H1 (cell line): ENCODE data around the gene SHLD2. TPM values are rescaled to one million over a fixed set of nuclear protein-coding genes. Genes with fewer than 3 reads are reported as not detected.

Experiments used
- NANOG ChIP-seq: IDR thresholded peaks from 2 replicates; pipeline ENCODE4 v1.6.1; 2011; ENCODE audit warnings: low read length, low read depth, mild to moderate bottlenecking, inconsistent platforms; ENCODE audit not compliant: insufficient read depth, poor library complexity, severe bottlenecking
- polyA plus RNA-seq, 7 experiments: library from polyadenylated mRNA; depleted of rRNA in 3 of 7; stranded (reverse) in 5 of 7; unstranded in 2 of 7; fragments of >200 nt in 5 of 7; fragments of 200-250 nt in 2 of 7; gene quantifications; 1 replicate in 5 of 7; 2 replicates in 1 of 7; 4 replicates in 1 of 7; pipeline versions ENCODE4 v1.2.1 to v1.2.3, GENCODE V29; 2011 to 2013; ENCODE audit warnings: missing spikeins in 2 of 7, mixed read lengths in 2 of 7
- total RNA-seq: library from RNA; stranded (reverse); fragmentation: NEBNext Ultra II Directional; extraction: Animal tissue kit (Norgen Biotek cat#: 25700); gene quantifications from 2 replicates; pipeline ENCODE4 v1.2.1, GENCODE V29; 2021
- TF ChIP-seq, protein P1 (sequence below): fragments of 300-600 bp; sonication (generic); IDR thresholded peaks from 2 replicates; pipeline ENCODE4 v1.7.1; 2012; ENCODE audit warnings: low read length, moderate library complexity, mild to moderate bottlenecking, inconsistent platforms; ENCODE audit not compliant: insufficient replicate concordance

Gene SHLD2
- total and polyA plus RNA-seq, 2 of the 8 experiments (the other 6 are each of a cell fraction or from before 2014, with no cell fraction given), result 7.9 to 32.4 TPM

DNA sequence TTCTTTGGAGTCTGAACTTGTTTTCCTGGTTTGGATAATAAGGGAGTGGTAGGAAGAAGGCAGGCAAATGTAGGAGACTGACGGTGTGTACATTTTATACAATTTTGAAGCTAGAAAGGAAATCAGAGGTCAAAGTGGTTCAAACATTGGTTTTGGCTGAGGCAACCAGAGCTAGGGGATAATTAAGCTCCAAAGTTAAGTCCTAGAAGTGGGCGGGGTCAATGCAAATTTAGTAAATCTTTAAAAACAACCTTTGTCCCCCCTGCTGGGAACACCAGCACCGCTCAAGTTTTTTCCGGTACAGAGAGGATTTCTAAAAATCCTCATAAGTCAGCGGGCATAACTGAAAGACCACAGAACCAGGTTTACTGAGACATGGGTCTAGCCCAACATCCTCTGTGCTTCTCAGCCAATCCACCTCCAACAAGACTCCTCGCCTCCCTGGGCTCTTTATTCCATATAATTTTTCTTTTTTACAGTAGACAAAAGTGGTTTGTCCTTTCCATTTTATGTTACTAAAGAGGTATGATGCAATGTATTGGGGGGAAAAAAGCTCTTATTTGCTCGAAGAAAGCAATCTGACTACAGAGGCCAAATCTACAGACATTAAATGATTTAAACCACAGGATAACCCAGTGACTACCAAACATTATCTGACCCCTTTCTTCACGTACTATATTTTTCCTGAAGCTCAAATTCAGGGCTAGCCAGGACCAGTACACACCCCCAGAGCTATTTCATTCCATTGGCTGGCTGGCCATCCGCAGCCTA, 2.0 kb upstream of the SHLD2 start (continued):
- TF ChIP-seq, protein P1, sequence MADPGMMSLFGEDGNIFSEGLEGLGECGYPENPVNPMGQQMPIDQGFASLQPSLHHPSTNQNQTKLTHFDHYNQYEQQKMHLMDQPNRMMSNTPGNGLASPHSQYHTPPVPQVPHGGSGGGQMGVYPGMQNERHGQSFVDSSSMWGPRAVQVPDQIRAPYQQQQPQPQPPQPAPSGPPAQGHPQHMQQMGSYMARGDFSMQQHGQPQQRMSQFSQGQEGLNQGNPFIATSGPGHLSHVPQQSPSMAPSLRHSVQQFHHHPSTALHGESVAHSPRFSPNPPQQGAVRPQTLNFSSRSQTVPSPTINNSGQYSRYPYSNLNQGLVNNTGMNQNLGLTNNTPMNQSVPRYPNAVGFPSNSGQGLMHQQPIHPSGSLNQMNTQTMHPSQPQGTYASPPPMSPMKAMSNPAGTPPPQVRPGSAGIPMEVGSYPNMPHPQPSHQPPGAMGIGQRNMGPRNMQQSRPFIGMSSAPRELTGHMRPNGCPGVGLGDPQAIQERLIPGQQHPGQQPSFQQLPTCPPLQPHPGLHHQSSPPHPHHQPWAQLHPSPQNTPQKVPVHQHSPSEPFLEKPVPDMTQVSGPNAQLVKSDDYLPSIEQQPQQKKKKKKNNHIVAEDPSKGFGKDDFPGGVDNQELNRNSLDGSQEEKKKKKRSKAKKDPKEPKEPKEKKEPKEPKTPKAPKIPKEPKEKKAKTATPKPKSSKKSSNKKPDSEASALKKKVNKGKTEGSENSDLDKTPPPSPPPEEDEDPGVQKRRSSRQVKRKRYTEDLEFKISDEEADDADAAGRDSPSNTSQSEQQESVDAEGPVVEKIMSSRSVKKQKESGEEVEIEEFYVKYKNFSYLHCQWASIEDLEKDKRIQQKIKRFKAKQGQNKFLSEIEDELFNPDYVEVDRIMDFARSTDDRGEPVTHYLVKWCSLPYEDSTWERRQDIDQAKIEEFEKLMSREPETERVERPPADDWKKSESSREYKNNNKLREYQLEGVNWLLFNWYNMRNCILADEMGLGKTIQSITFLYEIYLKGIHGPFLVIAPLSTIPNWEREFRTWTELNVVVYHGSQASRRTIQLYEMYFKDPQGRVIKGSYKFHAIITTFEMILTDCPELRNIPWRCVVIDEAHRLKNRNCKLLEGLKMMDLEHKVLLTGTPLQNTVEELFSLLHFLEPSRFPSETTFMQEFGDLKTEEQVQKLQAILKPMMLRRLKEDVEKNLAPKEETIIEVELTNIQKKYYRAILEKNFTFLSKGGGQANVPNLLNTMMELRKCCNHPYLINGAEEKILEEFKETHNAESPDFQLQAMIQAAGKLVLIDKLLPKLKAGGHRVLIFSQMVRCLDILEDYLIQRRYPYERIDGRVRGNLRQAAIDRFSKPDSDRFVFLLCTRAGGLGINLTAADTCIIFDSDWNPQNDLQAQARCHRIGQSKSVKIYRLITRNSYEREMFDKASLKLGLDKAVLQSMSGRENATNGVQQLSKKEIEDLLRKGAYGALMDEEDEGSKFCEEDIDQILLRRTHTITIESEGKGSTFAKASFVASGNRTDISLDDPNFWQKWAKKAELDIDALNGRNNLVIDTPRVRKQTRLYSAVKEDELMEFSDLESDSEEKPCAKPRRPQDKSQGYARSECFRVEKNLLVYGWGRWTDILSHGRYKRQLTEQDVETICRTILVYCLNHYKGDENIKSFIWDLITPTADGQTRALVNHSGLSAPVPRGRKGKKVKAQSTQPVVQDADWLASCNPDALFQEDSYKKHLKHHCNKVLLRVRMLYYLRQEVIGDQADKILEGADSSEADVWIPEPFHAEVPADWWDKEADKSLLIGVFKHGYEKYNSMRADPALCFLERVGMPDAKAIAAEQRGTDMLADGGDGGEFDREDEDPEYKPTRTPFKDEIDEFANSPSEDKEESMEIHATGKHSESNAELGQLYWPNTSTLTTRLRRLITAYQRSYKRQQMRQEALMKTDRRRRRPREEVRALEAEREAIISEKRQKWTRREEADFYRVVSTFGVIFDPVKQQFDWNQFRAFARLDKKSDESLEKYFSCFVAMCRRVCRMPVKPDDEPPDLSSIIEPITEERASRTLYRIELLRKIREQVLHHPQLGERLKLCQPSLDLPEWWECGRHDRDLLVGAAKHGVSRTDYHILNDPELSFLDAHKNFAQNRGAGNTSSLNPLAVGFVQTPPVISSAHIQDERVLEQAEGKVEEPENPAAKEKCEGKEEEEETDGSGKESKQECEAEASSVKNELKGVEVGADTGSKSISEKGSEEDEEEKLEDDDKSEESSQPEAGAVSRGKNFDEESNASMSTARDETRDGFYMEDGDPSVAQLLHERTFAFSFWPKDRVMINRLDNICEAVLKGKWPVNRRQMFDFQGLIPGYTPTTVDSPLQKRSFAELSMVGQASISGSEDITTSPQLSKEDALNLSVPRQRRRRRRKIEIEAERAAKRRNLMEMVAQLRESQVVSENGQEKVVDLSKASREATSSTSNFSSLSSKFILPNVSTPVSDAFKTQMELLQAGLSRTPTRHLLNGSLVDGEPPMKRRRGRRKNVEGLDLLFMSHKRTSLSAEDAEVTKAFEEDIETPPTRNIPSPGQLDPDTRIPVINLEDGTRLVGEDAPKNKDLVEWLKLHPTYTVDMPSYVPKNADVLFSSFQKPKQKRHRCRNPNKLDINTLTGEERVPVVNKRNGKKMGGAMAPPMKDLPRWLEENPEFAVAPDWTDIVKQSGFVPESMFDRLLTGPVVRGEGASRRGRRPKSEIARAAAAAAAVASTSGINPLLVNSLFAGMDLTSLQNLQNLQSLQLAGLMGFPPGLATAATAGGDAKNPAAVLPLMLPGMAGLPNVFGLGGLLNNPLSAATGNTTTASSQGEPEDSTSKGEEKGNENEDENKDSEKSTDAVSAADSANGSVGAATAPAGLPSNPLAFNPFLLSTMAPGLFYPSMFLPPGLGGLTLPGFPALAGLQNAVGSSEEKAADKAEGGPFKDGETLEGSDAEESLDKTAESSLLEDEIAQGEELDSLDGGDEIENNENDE, result peak; percentile 26
- peak; percentile 32 for TF ChIP-seq NANOG
